Fibroblast of gingiva (primary cell): ENCODE results near the gene MAP3K4.

Source experiments
- DNase-seq: peaks from one replicate; pipeline ENCODE4 v3.0.0-alpha.2; 2011; ENCODE audit warnings: low read depth

Gene MAP3K4

GRCh38 chr6:161127071-161127740 lies 135.6 kb downstream of the MAP3K4 start:
- no peak for DNase-seq

- DNase-seq = no peak
Measured at GRCh38 chr6:161128230-161128629, 136.7 kb downstream of the MAP3K4 start.

GRCh38 chr6:161128680-161129196 lies 137.2 kb downstream of the MAP3K4 start:
- DNase-seq = no peak

GRCh38 chr6:161130541-161130940 lies 139.0 kb downstream of the MAP3K4 start:
- no peak for DNase-seq

GRCh38 chr6:161130967-161131766 lies 139.6 kb downstream of the MAP3K4 start:
- DNase-seq = no peak

- DNase-seq = no peak
Measured at GRCh38 chr6:161132384-161132783, 140.8 kb downstream of the MAP3K4 start.

GRCh38 chr6:161133963-161134362 lies 142.4 kb downstream of the MAP3K4 start:
- DNase-seq = no peak

- no peak for DNase-seq
Measured at GRCh38 chr6:161134550-161135298, 143.2 kb downstream of the MAP3K4 start.

- no peak for DNase-seq
Measured at GRCh38 chr6:161135695-161136591, 144.4 kb downstream of the MAP3K4 start.

GRCh38 chr6:161136655-161137054 lies 145.1 kb downstream of the MAP3K4 start:
- DNase-seq = no peak

GRCh38 chr6:161137320-161137719 lies 145.8 kb downstream of the MAP3K4 start:
- no peak for DNase-seq

GRCh38 chr6:161137839-161138542 lies 146.4 kb downstream of the MAP3K4 start:
- DNase-seq = no peak

GRCh38 chr6:161138543-161139303 lies 147.2 kb downstream of the MAP3K4 start:
- no peak for DNase-seq

GRCh38 chr6:161139304-161139765 lies 147.8 kb downstream of the MAP3K4 start:
- DNase-seq = no peak

GRCh38 chr6:161139766-161140553 lies 148.4 kb downstream of the MAP3K4 start:
- DNase-seq = no peak

GRCh38 chr6:161140554-161140875 lies 148.9 kb downstream of the MAP3K4 start:
- DNase-seq = no peak

- DNase-seq = no peak
Measured at GRCh38 chr6:161141173-161141572, 149.6 kb downstream of the MAP3K4 start.

- DNase-seq = no peak
Measured at GRCh38 chr6:161142957-161143296, 151.4 kb downstream of the MAP3K4 start.

- DNase-seq = no peak
Measured at GRCh38 chr6:161143663-161144430, 152.3 kb downstream of the MAP3K4 start.
